Brain microvascular endothelial cell (primary cell): Measurements from ENCODE around the gene MYLK.
A peak's percentile ranks its signal among the peaks of the same experiment; 100 is the strongest.

Source experiments
- DNase-seq: peaks from one replicate; pipeline ENCODE4 v3.0.0-alpha.2; 2020
- H3K27ac ChIP-seq: fragments of 250-450 bp; sonication (Bioruptor Pico); 2 replicates; pipeline ENCODE4 v1.5.1; 2020; ENCODE audit warnings: mild to moderate bottlenecking, moderate library complexity
- H3K27me3 ChIP-seq: fragments of 250-450 bp; sonication (Bioruptor Pico); replicated peaks from 2 replicates; pipeline ENCODE4 v1.5.1; 2020; ENCODE audit warnings: mild to moderate bottlenecking
- H3K36me3 ChIP-seq: fragments of 250-450 bp; sonication (Bioruptor Pico); replicated peaks from 2 replicates; pipeline ENCODE4 v1.5.1; 2020; ENCODE audit warnings: mild to moderate bottlenecking
- H3K4me3 ChIP-seq: 2 replicates; pipeline ENCODE4 v1.5.1; 2011; ENCODE audit warnings: low read depth, mild to moderate bottlenecking, control low read depth, low read length, moderate library complexity
- in situ Hi-C: cut with HindIII; loops from 2 replicates; pipeline ENCODE4 v1.10.0; 2017; ENCODE audit warnings: low sequenced_read_pairs, low pct_ligation_motif_present
- TF ChIP-seq, protein P1 (sequence below): IDR thresholded peaks from 2 replicates; pipeline ENCODE4 v1.5.1; 2011; ENCODE audit warnings: low read depth, mild to moderate bottlenecking, moderate library complexity, low read length, control low read depth, inconsistent platforms; ENCODE audit errors: missing control alignments

Gene MYLK

DNA sequence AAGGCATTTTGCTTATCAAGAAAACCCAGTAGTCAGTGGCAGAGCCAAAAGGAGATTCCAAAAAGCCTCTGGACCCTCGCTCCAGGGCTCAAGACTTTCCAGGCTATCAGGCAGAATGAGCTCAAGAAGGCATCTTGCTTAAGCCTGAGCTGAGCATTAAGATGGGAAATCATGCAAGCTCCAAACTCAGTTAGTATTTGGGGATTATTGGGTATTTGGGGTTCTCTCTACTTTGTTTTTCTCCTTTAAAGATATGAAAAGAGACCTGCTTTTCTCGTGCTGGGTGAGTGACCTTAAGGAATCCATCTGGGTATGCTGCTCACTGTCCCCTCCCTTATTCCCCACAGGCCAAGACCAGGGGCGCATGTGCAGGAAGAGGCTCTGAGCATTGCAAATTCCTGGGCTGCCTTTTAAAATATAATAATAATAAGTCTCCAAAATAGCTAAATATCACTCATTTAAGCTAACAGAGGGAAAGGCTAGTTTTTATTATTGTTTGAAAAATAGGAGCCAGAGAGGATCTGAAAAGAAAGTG, 223.9 kb downstream of the MYLK start:
- Histone ChIP-seq H3K4me3 (no peak overlapping the region), H3K36me3 (no peaks in the 10 kb centered on the region), H3K27me3 (no peaks in the 10 kb centered on the region), H3K27ac (peak overlapping the region; percentile 53)
- no peak for DNase-seq
- in situ Hi-C loops: no loop called here
- TF ChIP-seq, protein P1, sequence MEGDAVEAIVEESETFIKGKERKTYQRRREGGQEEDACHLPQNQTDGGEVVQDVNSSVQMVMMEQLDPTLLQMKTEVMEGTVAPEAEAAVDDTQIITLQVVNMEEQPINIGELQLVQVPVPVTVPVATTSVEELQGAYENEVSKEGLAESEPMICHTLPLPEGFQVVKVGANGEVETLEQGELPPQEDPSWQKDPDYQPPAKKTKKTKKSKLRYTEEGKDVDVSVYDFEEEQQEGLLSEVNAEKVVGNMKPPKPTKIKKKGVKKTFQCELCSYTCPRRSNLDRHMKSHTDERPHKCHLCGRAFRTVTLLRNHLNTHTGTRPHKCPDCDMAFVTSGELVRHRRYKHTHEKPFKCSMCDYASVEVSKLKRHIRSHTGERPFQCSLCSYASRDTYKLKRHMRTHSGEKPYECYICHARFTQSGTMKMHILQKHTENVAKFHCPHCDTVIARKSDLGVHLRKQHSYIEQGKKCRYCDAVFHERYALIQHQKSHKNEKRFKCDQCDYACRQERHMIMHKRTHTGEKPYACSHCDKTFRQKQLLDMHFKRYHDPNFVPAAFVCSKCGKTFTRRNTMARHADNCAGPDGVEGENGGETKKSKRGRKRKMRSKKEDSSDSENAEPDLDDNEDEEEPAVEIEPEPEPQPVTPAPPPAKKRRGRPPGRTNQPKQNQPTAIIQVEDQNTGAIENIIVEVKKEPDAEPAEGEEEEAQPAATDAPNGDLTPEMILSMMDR: no peak

DNA sequence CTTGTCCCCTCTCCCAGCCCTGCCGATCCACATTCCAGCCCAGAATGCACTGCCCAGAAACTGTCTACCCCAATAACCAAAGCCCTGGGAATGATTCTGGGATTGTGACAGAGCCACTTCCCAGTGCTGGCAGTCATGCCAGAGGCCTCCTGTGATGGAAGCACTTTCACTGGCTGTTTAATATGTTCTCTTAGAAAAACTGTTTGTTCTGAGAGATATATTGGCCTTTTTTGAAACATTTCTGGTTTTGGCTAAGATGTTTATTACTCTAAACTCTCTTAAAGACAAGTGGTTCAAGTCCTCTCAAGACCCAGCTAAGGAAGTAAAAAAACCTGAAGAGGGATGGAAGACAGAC, 225.3 kb downstream of the MYLK start:
- DNase-seq: no peak
- H3K27ac ChIP-seq: no peak overlapping the region
- in situ Hi-C loops: no loop called here
- no peaks in the 10 kb centered on the region for H3K36me3 ChIP-seq
- TF ChIP-seq, protein P1: no peak
- no peak overlapping the region for H3K4me3 ChIP-seq
- H3K27me3 ChIP-seq: no peaks in the 10 kb centered on the region

DNA sequence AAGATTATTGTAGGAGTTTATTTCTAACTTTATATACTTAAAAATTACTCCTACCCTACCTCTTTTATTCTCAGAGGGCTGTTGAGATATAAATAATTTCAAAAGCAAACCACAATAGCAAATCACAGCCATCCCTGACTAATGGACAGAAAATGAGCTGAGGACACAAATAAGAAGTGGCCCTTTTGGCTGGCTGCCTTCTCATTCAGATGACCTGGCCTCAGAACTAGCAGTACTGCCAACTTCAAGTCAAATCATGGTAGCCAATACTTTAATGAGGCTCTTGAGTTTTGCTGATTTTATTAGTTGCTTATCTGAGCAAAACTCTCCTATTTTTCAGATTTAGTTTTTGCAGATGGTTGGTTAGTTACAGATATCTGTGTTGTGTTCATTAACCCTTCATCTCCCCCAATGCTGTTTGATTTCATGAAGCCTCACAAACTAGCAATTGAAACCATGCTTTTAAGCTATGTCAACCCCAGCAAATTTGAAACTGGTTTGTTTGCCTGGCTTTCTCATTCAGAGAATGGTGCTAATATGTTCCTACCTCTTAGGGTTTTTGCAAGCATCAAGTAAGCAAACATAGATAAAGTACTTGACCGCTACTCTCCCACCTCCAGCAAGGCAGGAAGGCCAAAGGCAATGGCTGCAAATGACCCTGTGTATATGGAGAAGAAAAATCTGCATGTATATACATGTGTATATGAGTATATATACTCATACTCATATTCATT, 225.8 kb downstream of the MYLK start:
- in situ Hi-C loops: no loop called here
- no peaks in the 10 kb centered on the region for H3K36me3 ChIP-seq
- H3K4me3 ChIP-seq: no peak overlapping the region
- H3K27me3 ChIP-seq: no peaks in the 10 kb centered on the region
- H3K27ac ChIP-seq: no peak overlapping the region
- DNase-seq: peak; percentile 69
- TF ChIP-seq, protein P1: no peak

DNA sequence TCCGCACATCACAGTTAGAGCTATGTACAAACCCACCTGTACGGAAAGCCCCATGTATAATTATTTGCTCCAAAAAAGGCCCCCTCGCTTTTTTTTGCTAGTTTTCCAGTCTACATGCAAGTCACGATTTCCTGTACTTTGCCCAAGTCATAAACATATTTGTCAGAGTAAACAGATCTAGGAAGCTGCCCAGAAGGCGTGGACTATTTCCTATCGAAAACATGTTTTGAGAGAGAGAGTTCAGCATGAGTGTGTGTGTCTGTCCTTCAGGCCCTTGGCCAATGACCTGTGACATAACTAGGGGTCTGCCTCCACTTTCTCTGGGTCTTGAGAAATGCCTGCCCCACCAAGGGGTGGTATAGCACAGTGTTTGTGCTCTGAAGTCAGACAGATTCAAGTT, 226.6 kb downstream of the MYLK start:
- in situ Hi-C loops: no loop called here
- Histone ChIP-seq H3K36me3 (no peaks in the 10 kb centered on the region), H3K27me3 (no peaks in the 10 kb centered on the region), H3K27ac (no peak overlapping the region), H3K4me3 (no peak overlapping the region)
- TF ChIP-seq, protein P1: no peak
- no peak for DNase-seq

DNA sequence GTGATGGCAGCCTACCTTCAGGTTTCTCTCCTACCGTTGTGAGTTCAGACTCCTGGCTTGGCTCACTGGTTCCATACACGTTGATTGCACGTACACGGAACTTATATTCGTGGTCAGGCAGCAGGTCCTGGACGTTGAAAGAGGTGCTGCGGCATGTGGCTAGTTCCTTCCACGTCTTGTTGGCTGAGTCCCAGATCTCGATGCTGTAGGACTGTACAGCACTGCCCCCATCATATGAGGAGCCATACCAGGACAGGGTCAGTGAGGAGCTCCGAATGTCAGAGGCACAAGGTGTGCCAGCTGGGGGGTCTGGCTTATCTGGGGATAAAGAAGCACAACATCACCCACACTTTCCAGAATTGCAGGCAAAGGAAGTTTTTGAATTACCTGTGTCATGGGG, 227.0 kb downstream of the MYLK start:
- no peak overlapping the region for H3K27ac ChIP-seq
- in situ Hi-C loops: no loop called here

More for the DNA sequence above, 227.0 kb downstream of the MYLK start:
- Histone ChIP-seq H3K27me3 (no peaks in the 10 kb centered on the region), H3K4me3 (no peak overlapping the region), H3K36me3 (no peaks in the 10 kb centered on the region)
- TF ChIP-seq, protein P1: no peak
- no peak for DNase-seq
